HEK293 (cell line): Measurements from ENCODE around the gene MAU2.

Experiments used
- EGR2 ChIP-seq: fragments of 450-650 bp; formaldehyde crosslinking; IDR thresholded peaks from 2 replicates; pipeline ENCODE4 v1.5.1; 2016; ENCODE audit warnings: low read depth, missing biosample characterization, missing genetic modification characterization
- KLF1 ChIP-seq: fragments of 450-650 bp; formaldehyde crosslinking; IDR thresholded peaks from 2 replicates; pipeline ENCODE4 v1.5.1; 2016; ENCODE audit warnings: missing biosample characterization, missing genetic modification characterization
- KLF8 ChIP-seq: fragments of 450-650 bp; formaldehyde crosslinking; IDR thresholded peaks from 2 replicates; pipeline ENCODE4 v1.5.1; 2016; ENCODE audit warnings: missing biosample characterization, missing genetic modification characterization
- OSR2 ChIP-seq: fragments of 450-650 bp; formaldehyde crosslinking; IDR thresholded peaks from 2 replicates; pipeline ENCODE4 v1.5.1; 2016; ENCODE audit warnings: missing biosample characterization, missing genetic modification characterization
- ZBTB17 ChIP-seq: fragments of 450-650 bp; formaldehyde crosslinking; IDR thresholded peaks from 2 replicates; pipeline ENCODE4 v1.5.1; 2016; ENCODE audit warnings: missing biosample characterization, missing genetic modification characterization
- ZEB2 ChIP-seq: fragments of 450-650 bp; formaldehyde crosslinking; IDR thresholded peaks from 2 replicates; pipeline ENCODE4 v1.5.1; 2016; ENCODE audit warnings: missing biosample characterization, missing genetic modification characterization
- ZFHX2 ChIP-seq: fragments of 450-650 bp; formaldehyde crosslinking; conservative IDR thresholded peaks from 2 replicates; pipeline ENCODE4 v1.5.1; 2016; ENCODE audit warnings: missing biosample characterization, missing genetic modification characterization
- ZNF132 ChIP-seq: fragments of 450-650 bp; formaldehyde crosslinking; IDR thresholded peaks from 2 replicates; pipeline ENCODE4 v1.5.1; 2017; ENCODE audit warnings: missing biosample characterization, missing genetic modification characterization, borderline replicate concordance
- ZNF214 ChIP-seq: fragments of 450-650 bp; formaldehyde crosslinking; IDR thresholded peaks from 2 replicates; pipeline ENCODE4 v1.5.1; 2017; ENCODE audit warnings: missing biosample characterization, mild to moderate bottlenecking, missing genetic modification characterization, borderline replicate concordance
- ZNF302 ChIP-seq: fragments of 450-650 bp; formaldehyde crosslinking; IDR thresholded peaks from 2 replicates; pipeline ENCODE4 v1.5.1; 2016; ENCODE audit warnings: missing biosample characterization, missing genetic modification characterization, low read depth
- ZNF341 ChIP-seq: fragments of 450-650 bp; formaldehyde crosslinking; IDR thresholded peaks from 2 replicates; pipeline ENCODE4; 2016; ENCODE audit warnings: low read depth, missing biosample characterization, missing genetic modification characterization
- ZNF37A ChIP-seq: fragments of 450-650 bp; IDR thresholded peaks from 2 replicates; pipeline ENCODE4 v1.5.1; 2018; ENCODE audit warnings: missing biosample characterization, missing genetic modification characterization
- ZNF514 ChIP-seq: fragments of 450-650 bp; formaldehyde crosslinking; IDR thresholded peaks from 2 replicates; pipeline ENCODE4 v1.5.1; 2016; ENCODE audit warnings: missing biosample characterization, missing genetic modification characterization
- ZNF629 ChIP-seq: fragments of 450-650 bp; formaldehyde crosslinking; IDR thresholded peaks from 2 replicates; pipeline ENCODE4 v1.5.1; 2017; ENCODE audit warnings: missing biosample characterization, missing genetic modification characterization
- ZNF747 ChIP-seq: fragments of 450-650 bp; formaldehyde crosslinking; IDR thresholded peaks from 2 replicates; pipeline ENCODE4 v1.5.1; 2016; ENCODE audit warnings: missing biosample characterization, missing genetic modification characterization
- ZSCAN30 ChIP-seq: fragments of 450-650 bp; IDR thresholded peaks from 2 replicates; pipeline ENCODE4 v1.5.1; 2018; ENCODE audit warnings: missing biosample characterization, mild to moderate bottlenecking, missing genetic modification characterization, moderate library complexity
- ZXDB ChIP-seq: fragments of 450-650 bp; formaldehyde crosslinking; IDR thresholded peaks from 2 replicates; pipeline ENCODE4 v1.5.1; 2016; ENCODE audit warnings: missing biosample characterization, missing genetic modification characterization
- TF ChIP-seq, protein P1 (sequence below): fragments of 450-650 bp; formaldehyde crosslinking; IDR thresholded peaks from 2 replicates; pipeline ENCODE4 v1.5.1; 2016; ENCODE audit warnings: missing biosample characterization, missing genetic modification characterization
- TF ChIP-seq, protein P2 (sequence below): fragments of 450-650 bp; formaldehyde crosslinking; conservative IDR thresholded peaks from 2 replicates; pipeline ENCODE4 v1.5.1; 2016; ENCODE audit warnings: low read depth, missing biosample characterization, missing genetic modification characterization
- TF ChIP-seq, protein P3 (sequence below): fragments of 450-650 bp; formaldehyde crosslinking; IDR thresholded peaks from 2 replicates; pipeline ENCODE4 v1.5.0; 2017; ENCODE audit warnings: missing biosample characterization, missing genetic modification characterization, borderline replicate concordance
- TF ChIP-seq, protein P4 (sequence below): fragments of 450-650 bp; formaldehyde crosslinking; IDR thresholded peaks from 2 replicates; pipeline ENCODE4 v1.5.1; 2016; ENCODE audit warnings: missing biosample characterization, missing genetic modification characterization, borderline replicate concordance
- TF ChIP-seq, protein P5 (sequence below): fragments of 450-650 bp; formaldehyde crosslinking; IDR thresholded peaks from 2 replicates; pipeline ENCODE4 v1.5.1; 2016; ENCODE audit warnings: missing biosample characterization, missing genetic modification characterization
- TF ChIP-seq, protein P6 (sequence below): fragments of 450-650 bp; formaldehyde crosslinking; IDR thresholded peaks from 2 replicates; pipeline ENCODE4 v1.5.1; 2016; ENCODE audit warnings: missing biosample characterization, missing genetic modification characterization

Gene MAU2

GRCh38 chr19:19366434-19367396 lies 46.1 kb downstream of the MAU2 start (continued):
- TF ChIP-seq, protein P1, sequence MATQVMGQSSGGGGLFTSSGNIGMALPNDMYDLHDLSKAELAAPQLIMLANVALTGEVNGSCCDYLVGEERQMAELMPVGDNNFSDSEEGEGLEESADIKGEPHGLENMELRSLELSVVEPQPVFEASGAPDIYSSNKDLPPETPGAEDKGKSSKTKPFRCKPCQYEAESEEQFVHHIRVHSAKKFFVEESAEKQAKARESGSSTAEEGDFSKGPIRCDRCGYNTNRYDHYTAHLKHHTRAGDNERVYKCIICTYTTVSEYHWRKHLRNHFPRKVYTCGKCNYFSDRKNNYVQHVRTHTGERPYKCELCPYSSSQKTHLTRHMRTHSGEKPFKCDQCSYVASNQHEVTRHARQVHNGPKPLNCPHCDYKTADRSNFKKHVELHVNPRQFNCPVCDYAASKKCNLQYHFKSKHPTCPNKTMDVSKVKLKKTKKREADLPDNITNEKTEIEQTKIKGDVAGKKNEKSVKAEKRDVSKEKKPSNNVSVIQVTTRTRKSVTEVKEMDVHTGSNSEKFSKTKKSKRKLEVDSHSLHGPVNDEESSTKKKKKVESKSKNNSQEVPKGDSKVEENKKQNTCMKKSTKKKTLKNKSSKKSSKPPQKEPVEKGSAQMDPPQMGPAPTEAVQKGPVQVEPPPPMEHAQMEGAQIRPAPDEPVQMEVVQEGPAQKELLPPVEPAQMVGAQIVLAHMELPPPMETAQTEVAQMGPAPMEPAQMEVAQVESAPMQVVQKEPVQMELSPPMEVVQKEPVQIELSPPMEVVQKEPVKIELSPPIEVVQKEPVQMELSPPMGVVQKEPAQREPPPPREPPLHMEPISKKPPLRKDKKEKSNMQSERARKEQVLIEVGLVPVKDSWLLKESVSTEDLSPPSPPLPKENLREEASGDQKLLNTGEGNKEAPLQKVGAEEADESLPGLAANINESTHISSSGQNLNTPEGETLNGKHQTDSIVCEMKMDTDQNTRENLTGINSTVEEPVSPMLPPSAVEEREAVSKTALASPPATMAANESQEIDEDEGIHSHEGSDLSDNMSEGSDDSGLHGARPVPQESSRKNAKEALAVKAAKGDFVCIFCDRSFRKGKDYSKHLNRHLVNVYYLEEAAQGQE (tag by site-specific recombination), result peak; percentile 67; the same call in 1 of the 2 replicates
- TF ChIP-seq ZNF341 (tag by site-specific recombination) (0 out of 2 replicates have a peak, but pooled peaks have one; percentile 10), ZSCAN30 (tag by site-specific recombination) (peak; percentile 79), ZBTB17 (tag by site-specific recombination) (no peak; the same call in 1 of the 2 replicates), ZNF629 (tag by site-specific recombination) (0 out of 2 replicates have a peak, but pooled peaks have one; percentile 12), KLF1 (tag by site-specific recombination) (no peak), ZFHX2 (tag by site-specific recombination) (peak; percentile 29; the same call in 1 of the 2 replicates), ZEB2 (tag by site-specific recombination) (peak; percentile 67), EGR2 (tag by site-specific recombination) (peak; percentile 29; the same call in 1 of the 2 replicates), ZNF37A (no peak), ZNF747 (tag by site-specific recombination) (no peak), ZNF132 (tag by site-specific recombination) (no peak), ZNF514 (tag by site-specific recombination) (no peak), ZXDB (tag by site-specific recombination) (peak; percentile 42), ZNF302 (tag by site-specific recombination) (no peak), KLF8 (tag by site-specific recombination) (peak; percentile 25; the same call in 1 of the 2 replicates), OSR2 (peak; percentile 57), ZNF214 (no peak)
- TF ChIP-seq, protein P2, sequence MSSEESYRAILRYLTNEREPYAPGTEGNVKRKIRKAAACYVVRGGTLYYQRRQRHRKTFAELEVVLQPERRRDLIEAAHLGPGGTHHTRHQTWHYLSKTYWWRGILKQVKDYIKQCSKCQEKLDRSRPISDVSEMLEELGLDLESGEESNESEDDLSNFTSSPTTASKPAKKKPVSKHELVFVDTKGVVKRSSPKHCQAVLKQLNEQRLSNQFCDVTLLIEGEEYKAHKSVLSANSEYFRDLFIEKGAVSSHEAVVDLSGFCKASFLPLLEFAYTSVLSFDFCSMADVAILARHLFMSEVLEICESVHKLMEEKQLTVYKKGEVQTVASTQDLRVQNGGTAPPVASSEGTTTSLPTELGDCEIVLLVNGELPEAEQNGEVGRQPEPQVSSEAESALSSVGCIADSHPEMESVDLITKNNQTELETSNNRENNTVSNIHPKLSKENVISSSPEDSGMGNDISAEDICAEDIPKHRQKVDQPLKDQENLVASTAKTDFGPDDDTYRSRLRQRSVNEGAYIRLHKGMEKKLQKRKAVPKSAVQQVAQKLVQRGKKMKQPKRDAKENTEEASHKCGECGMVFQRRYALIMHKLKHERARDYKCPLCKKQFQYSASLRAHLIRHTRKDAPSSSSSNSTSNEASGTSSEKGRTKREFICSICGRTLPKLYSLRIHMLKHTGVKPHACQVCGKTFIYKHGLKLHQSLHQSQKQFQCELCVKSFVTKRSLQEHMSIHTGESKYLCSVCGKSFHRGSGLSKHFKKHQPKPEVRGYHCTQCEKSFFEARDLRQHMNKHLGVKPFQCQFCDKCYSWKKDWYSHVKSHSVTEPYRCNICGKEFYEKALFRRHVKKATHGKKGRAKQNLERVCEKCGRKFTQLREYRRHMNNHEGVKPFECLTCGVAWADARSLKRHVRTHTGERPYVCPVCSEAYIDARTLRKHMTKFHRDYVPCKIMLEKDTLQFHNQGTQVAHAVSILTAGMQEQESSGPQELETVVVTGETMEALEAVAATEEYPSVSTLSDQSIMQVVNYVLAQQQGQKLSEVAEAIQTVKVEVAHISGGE, result peak; percentile 70
- TF ChIP-seq, protein P3, sequence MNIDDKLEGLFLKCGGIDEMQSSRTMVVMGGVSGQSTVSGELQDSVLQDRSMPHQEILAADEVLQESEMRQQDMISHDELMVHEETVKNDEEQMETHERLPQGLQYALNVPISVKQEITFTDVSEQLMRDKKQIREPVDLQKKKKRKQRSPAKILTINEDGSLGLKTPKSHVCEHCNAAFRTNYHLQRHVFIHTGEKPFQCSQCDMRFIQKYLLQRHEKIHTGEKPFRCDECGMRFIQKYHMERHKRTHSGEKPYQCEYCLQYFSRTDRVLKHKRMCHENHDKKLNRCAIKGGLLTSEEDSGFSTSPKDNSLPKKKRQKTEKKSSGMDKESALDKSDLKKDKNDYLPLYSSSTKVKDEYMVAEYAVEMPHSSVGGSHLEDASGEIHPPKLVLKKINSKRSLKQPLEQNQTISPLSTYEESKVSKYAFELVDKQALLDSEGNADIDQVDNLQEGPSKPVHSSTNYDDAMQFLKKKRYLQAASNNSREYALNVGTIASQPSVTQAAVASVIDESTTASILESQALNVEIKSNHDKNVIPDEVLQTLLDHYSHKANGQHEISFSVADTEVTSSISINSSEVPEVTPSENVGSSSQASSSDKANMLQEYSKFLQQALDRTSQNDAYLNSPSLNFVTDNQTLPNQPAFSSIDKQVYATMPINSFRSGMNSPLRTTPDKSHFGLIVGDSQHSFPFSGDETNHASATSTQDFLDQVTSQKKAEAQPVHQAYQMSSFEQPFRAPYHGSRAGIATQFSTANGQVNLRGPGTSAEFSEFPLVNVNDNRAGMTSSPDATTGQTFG (tag by site-specific recombination), result no peak
- TF ChIP-seq, protein P4, sequence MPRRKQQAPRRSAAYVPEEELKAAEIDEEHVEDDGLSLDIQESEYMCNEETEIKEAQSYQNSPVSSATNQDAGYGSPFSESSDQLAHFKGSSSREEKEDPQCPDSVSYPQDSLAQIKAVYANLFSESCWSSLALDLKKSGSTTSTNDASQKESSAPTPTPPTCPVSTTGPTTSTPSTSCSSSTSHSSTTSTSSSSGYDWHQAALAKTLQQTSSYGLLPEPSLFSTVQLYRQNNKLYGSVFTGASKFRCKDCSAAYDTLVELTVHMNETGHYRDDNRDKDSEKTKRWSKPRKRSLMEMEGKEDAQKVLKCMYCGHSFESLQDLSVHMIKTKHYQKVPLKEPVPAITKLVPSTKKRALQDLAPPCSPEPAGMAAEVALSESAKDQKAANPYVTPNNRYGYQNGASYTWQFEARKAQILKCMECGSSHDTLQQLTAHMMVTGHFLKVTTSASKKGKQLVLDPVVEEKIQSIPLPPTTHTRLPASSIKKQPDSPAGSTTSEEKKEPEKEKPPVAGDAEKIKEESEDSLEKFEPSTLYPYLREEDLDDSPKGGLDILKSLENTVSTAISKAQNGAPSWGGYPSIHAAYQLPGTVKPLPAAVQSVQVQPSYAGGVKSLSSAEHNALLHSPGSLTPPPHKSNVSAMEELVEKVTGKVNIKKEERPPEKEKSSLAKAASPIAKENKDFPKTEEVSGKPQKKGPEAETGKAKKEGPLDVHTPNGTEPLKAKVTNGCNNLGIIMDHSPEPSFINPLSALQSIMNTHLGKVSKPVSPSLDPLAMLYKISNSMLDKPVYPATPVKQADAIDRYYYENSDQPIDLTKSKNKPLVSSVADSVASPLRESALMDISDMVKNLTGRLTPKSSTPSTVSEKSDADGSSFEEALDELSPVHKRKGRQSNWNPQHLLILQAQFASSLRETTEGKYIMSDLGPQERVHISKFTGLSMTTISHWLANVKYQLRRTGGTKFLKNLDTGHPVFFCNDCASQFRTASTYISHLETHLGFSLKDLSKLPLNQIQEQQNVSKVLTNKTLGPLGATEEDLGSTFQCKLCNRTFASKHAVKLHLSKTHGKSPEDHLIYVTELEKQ (tag by site-specific recombination), result no peak
- TF ChIP-seq, protein P5, sequence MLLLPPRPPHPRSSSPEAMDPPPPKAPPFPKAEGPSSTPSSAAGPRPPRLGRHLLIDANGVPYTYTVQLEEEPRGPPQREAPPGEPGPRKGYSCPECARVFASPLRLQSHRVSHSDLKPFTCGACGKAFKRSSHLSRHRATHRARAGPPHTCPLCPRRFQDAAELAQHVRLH, result peak; percentile 34; the same call in 1 of the 2 replicates
- TF ChIP-seq, protein P6, sequence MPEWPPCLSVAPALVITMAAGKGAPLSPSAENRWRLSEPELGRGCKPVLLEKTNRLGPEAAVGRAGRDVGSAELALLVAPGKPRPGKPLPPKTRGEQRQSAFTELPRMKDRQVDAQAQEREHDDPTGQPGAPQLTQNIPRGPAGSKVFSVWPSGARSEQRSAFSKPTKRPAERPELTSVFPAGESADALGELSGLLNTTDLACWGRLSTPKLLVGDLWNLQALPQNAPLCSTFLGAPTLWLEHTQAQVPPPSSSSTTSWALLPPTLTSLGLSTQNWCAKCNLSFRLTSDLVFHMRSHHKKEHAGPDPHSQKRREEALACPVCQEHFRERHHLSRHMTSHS, result no peak
